Stimulated activated CD4-positive, alpha-beta T cell treated with anti-CD3 and anti-CD28 coated beads, TNF-alpha, amount 100 ng/mL, for 24 hours (primary cell): ENCODE results near the gene ITGA8.
"Not testable (repeated sequence)": the region's sequence is repeated elsewhere in the genome, so short reads cannot be mapped to it uniquely, and the experiment has no call there.

Experiments
- DNase-seq, 3 experiments: peaks; one replicate each; pipeline ENCODE4 v3.0.0-alpha.2; 2020; ENCODE audit warnings: low read depth in 3 of 3

The ITGA8 gene

DNA sequence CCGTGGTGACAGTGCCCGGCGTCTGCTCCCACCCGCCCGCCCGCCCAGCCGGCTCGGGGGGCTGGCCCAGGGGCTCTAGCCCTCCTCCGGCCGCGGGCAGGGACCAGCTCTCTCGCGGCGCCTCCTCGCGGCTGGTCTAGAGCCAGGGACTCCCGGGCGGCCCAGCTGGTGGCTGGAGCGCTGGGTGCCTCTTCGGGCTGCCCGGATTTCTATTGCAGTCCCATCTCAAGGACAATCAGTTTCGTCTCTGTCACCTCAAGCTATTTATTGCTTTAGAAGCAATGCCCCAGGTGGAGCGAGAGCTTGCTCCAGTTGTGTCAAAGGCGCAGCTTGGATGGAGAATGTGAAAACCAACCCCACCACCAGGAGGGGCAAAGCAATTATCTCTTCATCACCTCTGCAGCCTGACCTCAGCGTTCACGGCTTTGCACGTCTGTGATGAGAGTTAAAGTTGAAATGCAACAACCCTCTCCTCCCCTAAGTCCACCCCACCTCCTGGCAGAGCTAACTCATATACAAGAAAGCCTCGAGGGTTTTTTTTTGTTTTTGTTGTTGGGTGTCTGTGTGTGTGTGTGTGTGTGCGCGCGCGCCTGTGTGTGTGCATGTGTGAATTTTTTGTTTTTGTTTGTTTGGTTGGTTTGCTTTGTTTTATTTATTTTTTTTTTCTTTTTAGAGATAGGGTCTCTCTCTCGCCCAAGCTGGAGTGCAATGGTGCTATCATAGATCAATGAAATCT, at the start of gene ITGA8:
ITGA8 (minus strand) TSS at position 24 of the 736 bp plus-strand sequence. CDS start 151 bp downstream, outside the sequence.
- DNase-seq, result no peak

- no peak for DNase-seq
Measured at GRCh38 chr10:15764892-15765454, 45.3 kb upstream of the ITGA8 start.

DNA sequence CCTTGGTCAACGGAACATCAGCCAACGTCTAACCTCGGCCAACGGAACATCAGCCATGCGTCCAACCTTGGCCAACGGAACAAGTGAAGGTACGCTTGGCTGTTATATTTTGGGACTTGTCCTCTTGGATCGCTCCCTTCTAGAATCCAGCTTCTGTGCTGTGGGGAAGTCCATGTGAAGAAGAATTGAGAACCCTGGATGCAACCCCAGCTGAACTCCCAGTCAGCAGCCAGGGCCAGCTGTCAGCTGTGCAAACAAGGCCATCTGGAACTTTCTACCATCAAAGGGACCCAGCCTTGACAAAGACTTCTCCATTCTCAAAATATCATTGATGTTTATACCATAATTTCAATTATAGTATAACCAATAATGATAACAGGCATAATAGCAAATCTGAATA, 43.3 kb upstream of the ITGA8 start:
- no peak for DNase-seq

- not testable (repeated sequence) for DNase-seq
Measured at GRCh38 chr10:15762239-15762638, 42.5 kb upstream of the ITGA8 start.

GRCh38 chr10:15761224-15761623, 41.5 kb upstream of the ITGA8 start:
- DNase-seq, result not testable (repeated sequence)

GRCh38 chr10:15760681-15761080, 41.0 kb upstream of the ITGA8 start:
- DNase-seq, result no peak

- no peak for DNase-seq
Measured at GRCh38 chr10:15759265-15759664, 39.5 kb upstream of the ITGA8 start.

GRCh38 chr10:15758618-15759017, 38.9 kb upstream of the ITGA8 start:
- DNase-seq, result no peak

- no peak for DNase-seq
Measured at GRCh38 chr10:15754937-15755336, 35.2 kb upstream of the ITGA8 start.

DNA sequence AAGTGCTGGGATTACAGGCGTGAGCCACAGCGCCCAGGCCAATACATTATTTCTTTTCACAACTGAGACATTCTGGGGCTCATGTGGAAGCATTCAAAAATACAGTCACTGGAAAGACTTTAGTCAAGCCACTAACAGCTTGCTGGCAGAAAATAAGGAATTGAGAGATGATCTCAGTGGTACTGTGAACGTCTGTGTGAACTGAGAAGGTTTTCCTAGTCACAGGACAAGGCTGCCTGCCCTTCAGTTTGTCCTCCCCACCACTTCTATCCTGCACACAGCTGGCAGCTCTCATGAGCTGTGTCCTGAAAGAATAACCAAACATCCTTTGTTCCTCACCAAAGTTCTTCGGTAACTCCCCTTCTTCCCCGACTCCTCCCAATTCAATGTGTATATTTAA, 31.3 kb upstream of the ITGA8 start:
- DNase-seq, result no peak

DNA sequence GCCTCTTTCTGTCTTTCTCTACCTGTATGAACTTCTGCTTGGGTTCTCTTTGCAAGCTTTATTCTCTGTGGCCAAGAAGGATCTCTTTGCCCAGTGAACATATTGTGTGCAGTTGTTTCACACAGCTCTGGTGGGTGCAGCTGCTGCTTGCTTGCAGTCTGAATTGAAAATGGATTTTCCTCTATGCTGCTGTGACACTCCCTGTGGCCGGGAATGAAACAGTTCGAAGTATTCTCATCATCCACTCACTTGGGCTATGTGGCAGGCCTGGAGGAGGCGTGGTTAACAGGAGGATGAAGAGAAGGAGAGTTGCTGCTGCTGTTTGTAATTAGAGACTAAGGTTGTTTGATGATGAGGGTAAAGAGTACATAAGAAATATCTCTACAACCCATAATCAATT, 28.4 kb upstream of the ITGA8 start:
- DNase-seq, result no peak

DNA sequence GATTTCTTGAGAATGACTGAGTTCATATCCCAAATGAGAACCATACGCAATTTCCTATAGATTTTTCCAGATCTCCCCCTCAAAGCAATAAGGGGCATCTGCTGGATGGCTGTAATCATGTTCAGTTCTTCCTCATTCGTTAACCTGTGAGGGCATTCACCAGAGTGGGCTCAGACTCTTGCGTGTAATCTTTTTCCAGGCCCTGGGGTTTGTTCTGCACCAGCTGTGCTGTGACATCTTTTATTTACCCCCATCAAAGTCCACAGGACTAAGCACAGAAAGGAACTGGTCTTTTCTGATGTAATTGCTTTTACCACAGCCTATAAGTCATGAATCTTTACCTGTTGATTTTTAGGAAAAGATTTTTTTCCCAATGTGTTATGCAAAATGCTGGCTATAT, 27.9 kb upstream of the ITGA8 start:
- no peak for DNase-seq

GRCh38 chr10:15745751-15746150, 26.0 kb upstream of the ITGA8 start:
- DNase-seq, result no peak

- DNase-seq, result peak; percentile 5 to 32 (median 7)
Measured at GRCh38 chr10:15744217-15744865, 24.6 kb upstream of the ITGA8 start.

- DNase-seq, result no peak
Measured at GRCh38 chr10:15743443-15743842, 23.7 kb upstream of the ITGA8 start.

- DNase-seq, result no peak
Measured at GRCh38 chr10:15742836-15743235, 23.1 kb upstream of the ITGA8 start.

- DNase-seq, result no peak
Measured at GRCh38 chr10:15742102-15742501, 22.4 kb upstream of the ITGA8 start.

GRCh38 chr10:15741581-15741980, 21.9 kb upstream of the ITGA8 start:
- DNase-seq, result no peak

DNA sequence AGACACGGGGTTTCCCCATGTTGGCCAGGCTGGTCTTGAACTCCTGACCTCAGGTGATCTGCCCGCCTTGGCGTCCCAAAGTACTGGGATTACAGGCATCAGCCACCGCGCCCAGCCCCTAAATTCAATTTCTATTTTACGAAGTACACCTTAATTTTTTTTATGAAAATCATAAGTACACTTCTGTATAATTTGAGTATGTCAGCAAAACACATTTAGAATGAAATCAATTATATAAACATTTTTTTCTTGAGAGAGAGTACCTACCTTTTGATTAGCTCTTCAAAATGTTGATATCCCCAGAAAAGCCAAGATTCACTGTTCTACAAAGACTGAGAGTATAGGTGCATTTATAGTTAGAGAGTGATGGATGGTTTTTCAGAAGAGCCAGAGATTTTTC, 20.5 kb upstream of the ITGA8 start:
- DNase-seq, result no peak

GRCh38 chr10:15739254-15739970, 19.7 kb upstream of the ITGA8 start:
- DNase-seq, result no peak

GRCh38 chr10:15738270-15738925, 18.7 kb upstream of the ITGA8 start:
- no peak for DNase-seq

- no peak for DNase-seq
Measured at GRCh38 chr10:15737656-15738055, 17.9 kb upstream of the ITGA8 start.
